ENCODE data around the gene ATP5PD. TPM values are rescaled to one million over a fixed set of nuclear protein-coding genes. Genes with fewer than 3 reads are reported as not detected.

Gene ATP5PD
- total RNA-seq, 1 experiment from 2014 or later: 344 TPM

- Histone ChIP-seq H3K9ac (ENCODE audit: extremely low read depth, insufficient read length, low read length) (no peak overlapping the region), H3K23ac (ENCODE audit: insufficient read length, low read depth, low read length) (no peak overlapping the region), H2BK12ac (ENCODE audit: insufficient read length, low read depth, low read length) (no peak overlapping the region), H2AK5ac (ENCODE audit: insufficient read length, low read length) (no peak overlapping the region), H4K8ac (replicated peaks; ENCODE audit: insufficient read length, low read depth, low read length) (no peak overlapping the region), H3K56ac (ENCODE audit: insufficient read length, low read depth, low read length) (no peak overlapping the region), H3K4ac (ENCODE audit: low read depth, low read length) (no peak overlapping the region), H3K4me1 (ENCODE audit: insufficient read depth, low read length) (no peaks in the 10 kb centered on the region), H3K79me1 (ENCODE audit: insufficient read depth, low read depth, low read length, poor library complexity, severe bottlenecking) (no peaks in the 10 kb centered on the region), H2BK120ac (ENCODE audit: low read depth, low read length, poor library complexity, severe bottlenecking) (no peak overlapping the region), H3K18ac (ENCODE audit: insufficient read length, low read depth, low read length) (no peak overlapping the region), H3K9me3 (ENCODE audit: control insufficient read depth, low read depth, low read length) (no peaks in the 10 kb centered on the region), H2BK5ac (ENCODE audit: insufficient read length, low read length) (no peak overlapping the region), H3K79me2 (ENCODE audit: insufficient read depth, low read length) (peaks cover 1% of the 10 kb centered on the region; the same call in 1 of the 2 replicates), H4K20me1 (ENCODE audit: control insufficient read depth, insufficient read depth, insufficient read length) (no peaks in the 10 kb centered on the region), H2BK20ac (ENCODE audit: low read depth, low read length, poor library complexity, severe bottlenecking) (no peak overlapping the region), H3K14ac (ENCODE audit: insufficient read depth, low read length) (no peak overlapping the region), H2BK15ac (ENCODE audit: low read depth, low read length) (no peak overlapping the region), H4K91ac (ENCODE audit: insufficient read length, low read depth, low read length) (no peak overlapping the region), H3K27ac (ENCODE audit: insufficient read length, low read depth, low read length) (no peak overlapping the region), H3K27me3 (ENCODE audit: insufficient read depth, low read length) (no peaks in the 10 kb centered on the region), H3K4me2 (ENCODE audit: insufficient read depth, insufficient read length, low read length) (no peak overlapping the region), H3K23me2 (ENCODE audit: insufficient read length, low read depth, low read length, poor library complexity, severe bottlenecking) (no peaks in the 10 kb centered on the region), H4K5ac (ENCODE audit: insufficient read length, low read depth, low read length) (no peak overlapping the region), H2AFZ (ENCODE audit: low read length) (no peak overlapping the region), H3T11ph (ENCODE audit: low read length) (no peak overlapping the region)
- no peak for TF ChIP-seq CTCF (conservative IDR thresholded peaks at IDR 0.05)
- no peaks in the 10 kb centered on the region for H3K4me1 Mint-ChIP-seq
- H3K27me3 Mint-ChIP-seq (ENCODE audit: low read depth): no peaks in the 10 kb centered on the region
- H3K4me3 Mint-ChIP-seq: no peak overlapping the region
- no peaks in the 10 kb centered on the region for H3K9me3 Mint-ChIP-seq
- H3K27ac Mint-ChIP-seq: no peak overlapping the region
- peaks cover 9 to 33% (median 25%) of the 10 kb centered on the region in 3 experiments; a peak in 6 of 7 replicates for H3K36me3 Mint-ChIP-seq (ENCODE audit: insufficient read depth in 1 of 3, low read depth in 3 of 3)
- no peak for DNase-seq
- WGBS (ENCODE audit: extremely low coverage, insufficient read length, low lambda C conversion rate): no CpG with 5 or more reads among the region's 6 CpGs
These were observed 48.0 kb downstream of the ATP5PD start for GRCh38 chr17:74998783-74999182.
